Hematopoietic multipotent progenitor cell treated with erythropoietin and hydrocortisone succinate and interleukin-3 and kit ligand, for 17 days (in vitro differentiated cells): ENCODE data around the gene APEX2.
A peak's percentile ranks its signal among the peaks of the same experiment; 100 is the strongest.
"Not testable (repeated sequence)": the region's sequence is repeated elsewhere in the genome, so short reads cannot be mapped to it uniquely, and the experiment has no call there.

Source experiments
- DNase-seq: peaks from one replicate; pipeline ENCODE4 v3.0.0-alpha.2; 2015; ENCODE audit warnings: low spot score

APEX2 gene, protein sequence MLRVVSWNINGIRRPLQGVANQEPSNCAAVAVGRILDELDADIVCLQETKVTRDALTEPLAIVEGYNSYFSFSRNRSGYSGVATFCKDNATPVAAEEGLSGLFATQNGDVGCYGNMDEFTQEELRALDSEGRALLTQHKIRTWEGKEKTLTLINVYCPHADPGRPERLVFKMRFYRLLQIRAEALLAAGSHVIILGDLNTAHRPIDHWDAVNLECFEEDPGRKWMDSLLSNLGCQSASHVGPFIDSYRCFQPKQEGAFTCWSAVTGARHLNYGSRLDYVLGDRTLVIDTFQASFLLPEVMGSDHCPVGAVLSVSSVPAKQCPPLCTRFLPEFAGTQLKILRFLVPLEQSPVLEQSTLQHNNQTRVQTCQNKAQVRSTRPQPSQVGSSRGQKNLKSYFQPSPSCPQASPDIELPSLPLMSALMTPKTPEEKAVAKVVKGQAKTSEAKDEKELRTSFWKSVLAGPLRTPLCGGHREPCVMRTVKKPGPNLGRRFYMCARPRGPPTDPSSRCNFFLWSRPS

DNA sequence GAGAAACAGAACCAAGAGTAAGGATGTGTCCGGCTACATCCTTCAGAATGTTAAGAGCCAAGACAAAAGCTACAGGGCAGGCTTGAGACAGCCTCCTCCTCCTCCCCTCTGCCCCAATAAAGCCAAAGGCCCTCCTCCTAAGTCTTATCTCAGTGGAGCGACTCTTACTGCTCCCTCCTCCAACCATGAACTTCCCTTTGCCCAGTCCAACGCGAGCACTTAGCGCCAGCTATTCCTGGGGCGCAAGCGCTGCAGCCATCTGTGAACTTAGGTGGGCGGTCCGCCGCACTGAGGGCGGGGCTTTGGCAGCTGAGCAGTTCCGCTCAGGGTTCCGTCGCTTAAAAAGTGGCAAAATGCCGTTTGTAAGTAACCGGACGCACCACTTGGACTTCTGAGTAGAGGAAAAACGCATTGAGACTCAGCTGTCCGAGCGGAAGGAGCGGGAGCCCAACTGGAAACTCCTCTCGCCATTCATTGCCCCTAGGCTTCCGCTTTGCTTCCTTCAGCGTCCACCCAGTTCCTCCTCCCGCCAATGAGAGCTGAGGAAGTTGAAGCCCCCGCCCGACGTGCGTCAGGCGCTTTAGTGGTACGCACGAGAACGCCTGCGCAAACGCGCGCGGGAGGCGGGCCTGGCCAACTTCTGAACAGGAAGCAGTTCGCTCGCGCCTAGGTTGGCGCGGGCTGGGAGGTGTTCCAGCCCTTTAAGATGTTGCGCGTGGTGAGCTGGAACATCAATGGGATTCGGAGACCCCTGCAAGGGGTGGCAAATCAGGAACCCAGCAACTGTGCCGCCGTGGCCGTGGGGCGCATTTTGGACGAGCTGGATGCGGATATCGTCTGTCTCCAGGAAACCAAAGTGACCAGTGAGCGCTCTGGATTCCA is at the start of gene APEX2:
APEX2 (plus strand) TSS at position 647 of the 882 bp plus-strand sequence; CDS start at position 707, 60 bp downstream.
- peak; percentile 88 for DNase-seq

GRCh38 chrX:54950730-54951375 is 49.3 kb upstream of the APEX2 start:
- no peak for DNase-seq

- no peak for DNase-seq
These were observed 38.4 kb upstream of the APEX2 start for GRCh38 chrX:54961750-54962149.

GRCh38 chrX:54964766-54965497 is 35.2 kb upstream of the APEX2 start:
- no peak for DNase-seq

DNA sequence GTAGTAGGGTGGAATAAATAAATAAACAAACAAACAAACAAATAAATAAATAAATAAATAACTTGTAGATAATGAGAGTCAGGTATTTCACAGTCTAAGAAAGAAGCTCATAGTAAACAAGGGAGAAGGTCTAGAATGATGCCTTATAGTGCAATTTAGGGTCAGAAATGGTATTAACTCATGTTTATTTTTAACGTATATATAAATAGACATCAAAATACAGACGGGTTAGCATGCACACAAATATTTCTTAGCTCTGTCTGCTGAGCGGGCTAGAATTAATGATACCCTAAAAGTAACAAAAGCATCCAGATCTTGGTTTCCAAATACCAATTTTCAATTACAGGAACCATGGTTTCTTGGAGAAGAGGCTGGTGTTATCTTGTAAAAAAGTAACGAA is 22.8 kb upstream of the APEX2 start:
- DNase-seq: no peak

DNA sequence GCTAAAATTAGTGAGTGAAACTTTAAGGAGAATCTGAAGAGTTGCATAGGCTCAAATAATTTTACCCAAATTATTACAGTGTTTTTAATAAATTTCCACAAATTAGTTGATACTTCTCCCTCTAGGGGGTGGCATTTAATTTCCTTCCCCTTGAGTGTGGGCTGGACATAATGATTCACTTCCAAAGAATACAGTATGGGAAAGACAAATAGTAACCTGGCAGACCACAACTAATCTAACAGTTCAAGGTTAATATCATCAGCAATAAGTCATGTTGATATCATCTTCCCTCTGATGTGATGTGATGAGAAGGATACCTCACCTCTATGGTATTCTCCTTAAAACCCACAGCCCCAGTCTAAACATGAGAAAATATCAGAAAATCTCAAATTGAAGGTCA is 21.7 kb upstream of the APEX2 start:
- peak; percentile 6 for DNase-seq

DNA sequence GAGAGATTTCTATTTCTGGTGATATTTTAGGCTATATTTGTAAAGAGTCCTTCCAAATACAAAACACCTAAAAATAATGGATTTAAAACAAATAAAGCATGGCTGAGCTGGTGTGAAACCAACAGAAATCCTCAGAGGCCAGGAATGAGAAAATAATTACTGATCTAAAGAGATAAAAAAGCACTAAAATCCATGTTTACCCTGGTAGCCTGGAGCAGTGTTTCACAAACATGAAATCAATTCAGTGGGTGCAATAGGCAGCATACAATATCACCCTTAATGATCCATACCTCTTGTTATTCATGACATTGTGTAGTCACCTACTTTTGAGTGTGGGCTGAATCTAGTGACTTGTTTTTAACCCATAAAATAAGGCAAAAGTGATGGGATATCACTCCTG is 20.7 kb upstream of the APEX2 start:
- DNase-seq: no peak

GRCh38 chrX:54980334-54980733 is 19.8 kb upstream of the APEX2 start:
- no peak for DNase-seq

GRCh38 chrX:54983306-54983705 is 16.9 kb upstream of the APEX2 start:
- not testable (repeated sequence) for DNase-seq

GRCh38 chrX:54991706-54992105 is 8.5 kb upstream of the APEX2 start:
- DNase-seq: no peak

DNA sequence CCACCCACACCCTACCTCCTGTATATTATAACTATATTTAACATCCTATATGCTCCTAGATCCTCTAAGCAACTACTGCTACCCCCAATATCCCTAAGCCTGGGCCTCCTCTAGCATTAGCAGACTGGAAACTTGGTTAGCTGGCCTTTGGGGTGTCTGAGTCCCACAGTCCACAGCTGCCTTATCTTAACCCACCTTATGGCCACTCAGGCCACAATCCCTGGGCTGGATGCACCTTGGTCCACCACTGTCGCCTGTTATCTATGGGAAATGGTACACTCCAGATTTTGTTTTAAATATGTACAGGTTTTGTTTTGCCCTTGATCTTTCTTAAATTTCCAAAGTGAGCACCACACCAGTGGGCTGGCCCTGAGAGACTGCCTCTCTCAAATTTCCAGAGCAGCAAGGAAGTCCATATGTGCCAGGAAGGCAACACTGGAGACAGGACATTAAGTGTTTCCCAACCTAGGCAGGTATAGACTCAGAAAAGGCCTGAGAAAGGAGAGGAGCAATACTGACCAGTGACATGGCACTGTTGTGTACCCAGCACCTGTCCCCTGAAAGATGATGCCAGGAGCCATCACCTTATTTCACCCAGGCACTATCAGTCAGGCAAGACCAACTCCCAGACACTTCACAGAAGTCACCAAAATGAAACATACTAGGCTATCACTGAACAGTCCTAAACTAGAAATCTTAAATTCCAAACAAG is 7.1 kb upstream of the APEX2 start:
- DNase-seq: no peak

GRCh38 chrX:54994099-54994498 is 6.1 kb upstream of the APEX2 start, which contains the start of gene PFKFB1:
TSS of gene PFKFB1 (minus strand) at chrX:54994188. CDS start at chrX:54994007, 181 bp downstream.
- no peak for DNase-seq

DNA sequence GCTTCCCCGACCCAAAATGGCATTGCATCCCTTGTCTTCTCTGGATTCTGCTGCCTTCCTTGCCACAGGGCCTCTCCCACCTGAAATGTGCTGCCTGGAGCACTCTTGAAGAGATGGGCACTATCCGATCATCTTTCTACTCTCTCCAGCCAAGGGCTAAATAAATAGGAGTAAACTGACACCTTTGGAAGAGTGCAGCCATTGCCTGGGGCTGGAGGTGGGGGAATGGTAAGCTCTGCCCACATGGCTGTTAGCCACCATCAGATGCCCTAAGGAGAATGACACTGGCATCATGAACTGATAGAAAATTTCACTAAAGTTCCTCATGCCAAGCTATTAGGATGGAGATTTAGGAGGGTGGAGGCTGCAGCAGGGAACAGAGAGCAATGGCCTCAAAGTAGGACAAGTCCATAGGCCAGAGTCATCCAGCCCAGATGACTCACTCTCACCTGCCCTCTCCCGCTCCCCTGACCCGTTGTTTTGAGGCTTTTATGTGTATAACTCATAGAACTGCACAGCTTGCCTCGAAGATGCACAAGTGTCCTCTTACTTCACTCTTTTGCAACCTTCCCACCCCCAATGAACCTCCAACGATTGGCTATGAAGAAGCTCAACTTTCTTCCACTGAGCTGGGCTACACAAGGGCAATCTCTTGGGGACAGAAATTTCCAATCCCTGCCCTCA is 5.4 kb upstream of the APEX2 start:
- DNase-seq: no peak

DNA sequence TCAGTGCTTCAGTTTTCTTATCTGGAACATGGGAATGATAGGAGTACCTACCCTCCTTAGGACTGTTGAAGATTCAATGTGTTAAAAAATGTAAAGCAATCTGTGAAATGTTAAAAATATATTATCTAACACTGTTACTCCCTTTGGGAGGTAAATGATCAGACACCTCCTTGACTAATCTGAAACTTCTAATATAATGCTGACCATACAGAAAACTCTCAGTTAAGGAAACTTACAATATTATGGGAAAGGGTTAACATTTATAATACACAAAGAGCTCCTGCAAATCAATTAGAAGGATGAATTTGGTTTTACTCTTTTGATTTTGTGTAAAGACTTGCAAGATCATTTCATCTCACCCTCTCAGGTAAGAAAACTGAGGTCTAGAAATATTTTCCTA is 4.5 kb upstream of the APEX2 start:
- DNase-seq: no peak

DNA sequence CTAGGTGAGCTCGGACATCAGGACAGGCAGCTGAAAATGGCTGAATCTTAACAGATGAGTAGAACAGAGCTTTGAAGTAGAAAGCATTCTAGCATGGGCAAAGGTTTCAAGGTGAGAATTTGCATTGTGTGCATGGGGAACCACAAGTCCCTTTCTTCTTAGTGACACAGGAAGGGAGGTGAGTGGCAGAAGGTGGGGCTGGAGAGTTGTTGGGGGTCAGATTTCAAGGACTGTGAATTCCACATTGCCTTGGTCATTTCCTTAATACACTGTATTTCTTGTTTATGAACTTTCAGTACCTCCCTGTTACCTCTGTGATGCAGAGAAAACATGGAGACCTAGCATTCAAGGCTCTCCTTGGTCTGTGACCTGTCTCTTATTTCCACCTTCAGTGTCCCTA is 4.1 kb downstream of the APEX2 start:
- peak; percentile 8 for DNase-seq

- peak; percentile 16 for DNase-seq
These were observed 5.1 kb downstream of the APEX2 start for GRCh38 chrX:55005256-55005655.

DNA sequence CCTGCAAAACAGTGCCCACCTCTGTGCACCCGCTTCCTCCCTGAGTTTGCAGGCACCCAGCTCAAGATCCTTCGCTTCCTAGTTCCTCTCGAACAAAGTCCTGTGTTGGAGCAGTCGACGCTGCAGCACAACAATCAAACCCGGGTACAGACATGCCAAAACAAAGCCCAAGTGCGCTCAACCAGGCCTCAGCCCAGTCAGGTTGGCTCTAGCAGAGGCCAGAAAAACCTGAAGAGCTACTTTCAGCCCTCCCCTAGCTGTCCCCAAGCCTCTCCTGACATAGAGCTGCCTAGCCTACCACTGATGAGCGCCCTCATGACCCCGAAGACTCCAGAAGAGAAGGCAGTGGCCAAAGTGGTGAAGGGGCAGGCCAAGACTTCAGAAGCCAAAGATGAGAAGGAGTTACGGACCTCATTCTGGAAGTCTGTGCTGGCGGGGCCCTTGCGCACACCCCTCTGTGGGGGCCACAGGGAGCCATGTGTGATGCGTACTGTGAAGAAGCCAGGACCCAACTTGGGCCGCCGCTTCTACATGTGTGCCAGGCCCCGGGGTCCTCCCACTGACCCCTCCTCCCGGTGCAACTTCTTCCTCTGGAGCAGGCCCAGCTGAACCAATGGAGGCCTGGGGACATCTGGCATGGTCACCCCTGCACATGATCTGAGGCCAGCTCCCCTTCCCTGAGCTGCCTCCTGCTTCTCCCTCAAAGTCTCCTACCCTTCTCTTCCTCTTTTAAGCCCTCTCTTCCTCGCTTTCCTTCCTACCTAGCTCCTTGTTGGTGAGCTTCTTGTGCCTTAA is 6.9 kb downstream of the APEX2 start:
- no peak for DNase-seq

GRCh38 chrX:55007656-55008055 is 7.5 kb downstream of the APEX2 start:
- DNase-seq: no peak

GRCh38 chrX:55008571-55009358 is 8.6 kb downstream of the APEX2 start:
- DNase-seq: no peak
